ENCODE measurements around the gene MAGEB2.

Gene MAGEB2

GRCh38 chrX:30241724-30242415, 26.5 kb downstream of the MAGEB2 start, which contains the start of gene MAGEB4:
Gene MAGEB4, plus strand, starts transcription at chrX:30242000. Its CDS starts 136 bp downstream, at chrX:30242136.
- no peak for TF ChIP-seq CTCF (IDR thresholded peaks at IDR 0.05; ENCODE audit: low read depth, low read length)
- H3K4me3 ChIP-seq (replicated peaks in 1 of 2; ENCODE audit: low read depth in 2 of 2, low read length in 2 of 2): no peak within 1 kb of the TSS
- DNase-seq (ENCODE audit: low read depth in 2 of 2): no peak

- no peak for DNase-seq (ENCODE audit: low read depth in 2 of 2)
- no peak within 1 kb of the TSS for H3K4me3 ChIP-seq (replicated peaks in 1 of 2; ENCODE audit: low read depth in 2 of 2, low read length in 2 of 2)
- TF ChIP-seq CTCF (IDR thresholded peaks at IDR 0.05; ENCODE audit: low read depth, low read length): no peak
Observed at GRCh38 chrX:30246769-30247489, 31.6 kb downstream of the MAGEB2 start, which contains the start of gene MAGEB1. Gene MAGEB1, plus strand, starts transcription at chrX:30247146. Its CDS starts 3,348 bp downstream, at chrX:30250494.

GRCh38 chrX:30248854-30249253, 33.5 kb downstream of the MAGEB2 start:
- DNase-seq (ENCODE audit: low read depth in 2 of 2): no peak
- no peak for TF ChIP-seq CTCF (IDR thresholded peaks at IDR 0.05; ENCODE audit: low read depth, low read length)
- H3K4me3 ChIP-seq (replicated peaks in 1 of 2; ENCODE audit: low read depth in 2 of 2, low read length in 2 of 2): no peak overlapping the region

GRCh38 chrX:30253257-30253656, 37.9 kb downstream of the MAGEB2 start:
- DNase-seq (ENCODE audit: low read depth in 2 of 2): no peak
- TF ChIP-seq CTCF (IDR thresholded peaks at IDR 0.05; ENCODE audit: low read depth, low read length): no peak
- H3K4me3 ChIP-seq (replicated peaks in 1 of 2; ENCODE audit: low read depth in 2 of 2, low read length in 2 of 2): no peak overlapping the region

- no peak for TF ChIP-seq CTCF (IDR thresholded peaks at IDR 0.05; ENCODE audit: low read depth, low read length)
- DNase-seq (ENCODE audit: low read depth in 2 of 2): no peak
- no peak overlapping the region for H3K4me3 ChIP-seq (replicated peaks in 1 of 2; ENCODE audit: low read depth in 2 of 2, low read length in 2 of 2)
Observed at GRCh38 chrX:30259927-30260326, 44.6 kb downstream of the MAGEB2 start.

- no peak overlapping the region for H3K4me3 ChIP-seq (replicated peaks in 1 of 2; ENCODE audit: low read depth in 2 of 2, low read length in 2 of 2)
- no peak for TF ChIP-seq CTCF (IDR thresholded peaks at IDR 0.05; ENCODE audit: low read depth, low read length)
Observed at GRCh38 chrX:30261012-30261411, 45.6 kb downstream of the MAGEB2 start.

More at GRCh38 chrX:30261012-30261411, 45.6 kb downstream of the MAGEB2 start:
- no peak for DNase-seq (ENCODE audit: low read depth in 2 of 2)

Data from cardiac fibroblast (primary cell).